ENCODE measurements around the gene CD79B. TPM values are rescaled to one million over a fixed set of nuclear protein-coding genes. Genes with fewer than 3 reads are reported as not detected.
A peak's percentile ranks its signal among the peaks of the same experiment; 100 is the strongest.

The CD79B gene
- polyA plus RNA-seq, 1 donor (not counting 4 experiments of a cell fraction or from before 2014, with no cell fraction given) = 0.07 TPM

GRCh38 chr17:63962298-63962744 lies 30.2 kb upstream of the CD79B start:
- H3K27me3 ChIP-seq (ENCODE audit: control insufficient read depth, extremely low read depth, insufficient read depth, low read length) = peaks cover 10% of the 10 kb centered on the region
- H3K36me3 ChIP-seq (ENCODE audit: control insufficient read depth in 2 of 2, extremely low read depth in 1 of 2, insufficient read depth in 2 of 2, low read length in 2 of 2) = no peaks in the 10 kb centered on the region
- no peaks in the 10 kb centered on the region for H3K9me1 ChIP-seq (ENCODE audit: control insufficient read depth, extremely low read depth, insufficient read depth, low read length)
- H2AFZ ChIP-seq (ENCODE audit: control insufficient read depth, low read length) = no peak overlapping the region
- H4K20me1 ChIP-seq (ENCODE audit: control insufficient read depth, extremely low read depth, insufficient read depth, low read length) = no peaks in the 10 kb centered on the region
- no peak overlapping the region for H3K9ac ChIP-seq (ENCODE audit: control insufficient read depth, extremely low read depth, insufficient read depth, low read length)
- H3K27ac ChIP-seq (ENCODE audit: control insufficient read depth, insufficient read depth, low read length) = no peak overlapping the region
- no peak for FAIRE-seq
- no peak overlapping the region for H3K4me2 ChIP-seq (ENCODE audit: control insufficient read depth, extremely low read depth, insufficient read depth, low read depth, low read length)
- no peaks in the 10 kb centered on the region for H3K79me2 ChIP-seq (ENCODE audit: control insufficient read depth, insufficient read depth, low read length)
- H3K4me3 ChIP-seq (ENCODE audit: control insufficient read depth in 2 of 3, extremely low read depth in 1 of 3, insufficient read depth in 2 of 3, low read depth in 1 of 3, low read length in 3 of 3) = no peak overlapping the region
- no peak for DNase-seq (ENCODE audit: low read depth, low spot score)
- no peaks in the 10 kb centered on the region for H3K9me3 ChIP-seq (ENCODE audit: control insufficient read depth, low read depth, low read length)
- TF ChIP-seq EZH2 (IDR thresholded peaks at IDR 0.05; ENCODE audit: low read length) (no peak), CTCF (optimal IDR thresholded peaks at IDR 0.05 in 1 of 3, IDR thresholded peaks at IDR 0.05 in 1 of 3, conservative IDR thresholded peaks at IDR 0.05 in 1 of 3; ENCODE audit: extremely low read depth in 1 of 3, insufficient read depth in 2 of 3, low read length in 3 of 3) (no peak)
- dilution Hi-C loops (cut with MboI; ENCODE audit: extremely low pct_ligation_motif_present, low sequenced_read_pairs) = no loop called here
- peaks cover 2% of the 10 kb centered on the region for H3K4me1 ChIP-seq (ENCODE audit: control insufficient read depth, extremely low read depth, insufficient read depth, low read length)

GRCh38 chr17:63961355-63962212 lies 29.5 kb upstream of the CD79B start:
- no peaks in the 10 kb centered on the region for H4K20me1 ChIP-seq (ENCODE audit: control insufficient read depth, extremely low read depth, insufficient read depth, low read length)
- TF ChIP-seq EZH2 (IDR thresholded peaks at IDR 0.05; ENCODE audit: low read length) (no peak), CTCF (optimal IDR thresholded peaks at IDR 0.05 in 1 of 3, IDR thresholded peaks at IDR 0.05 in 1 of 3, conservative IDR thresholded peaks at IDR 0.05 in 1 of 3; ENCODE audit: extremely low read depth in 1 of 3, insufficient read depth in 2 of 3, low read length in 3 of 3) (no peak)
- dilution Hi-C loops (cut with MboI; ENCODE audit: extremely low pct_ligation_motif_present, low sequenced_read_pairs) = no loop called here
- H3K9ac ChIP-seq (ENCODE audit: control insufficient read depth, extremely low read depth, insufficient read depth, low read length) = no peak overlapping the region
- peak overlapping the region; percentile 41 for H3K4me2 ChIP-seq (ENCODE audit: control insufficient read depth, extremely low read depth, insufficient read depth, low read depth, low read length)
- H3K4me3 ChIP-seq (ENCODE audit: control insufficient read depth in 2 of 3, extremely low read depth in 1 of 3, insufficient read depth in 2 of 3, low read depth in 1 of 3, low read length in 3 of 3) = no peak overlapping the region
- peaks cover 10% of the 10 kb centered on the region for H3K27me3 ChIP-seq (ENCODE audit: control insufficient read depth, extremely low read depth, insufficient read depth, low read length)
- DNase-seq (ENCODE audit: low read depth, low spot score) = peak; percentile 41
- H3K27ac ChIP-seq (ENCODE audit: control insufficient read depth, insufficient read depth, low read length) = no peak overlapping the region
- H3K9me3 ChIP-seq (ENCODE audit: control insufficient read depth, low read depth, low read length) = no peaks in the 10 kb centered on the region
- no peaks in the 10 kb centered on the region for H3K79me2 ChIP-seq (ENCODE audit: control insufficient read depth, insufficient read depth, low read length)
- no peak for FAIRE-seq
- H2AFZ ChIP-seq (ENCODE audit: control insufficient read depth, low read length) = no peak overlapping the region
- no peaks in the 10 kb centered on the region for H3K36me3 ChIP-seq (ENCODE audit: control insufficient read depth in 2 of 2, extremely low read depth in 1 of 2, insufficient read depth in 2 of 2, low read length in 2 of 2)
- no peaks in the 10 kb centered on the region for H3K9me1 ChIP-seq (ENCODE audit: control insufficient read depth, extremely low read depth, insufficient read depth, low read length)
- H3K4me1 ChIP-seq (ENCODE audit: control insufficient read depth, extremely low read depth, insufficient read depth, low read length) = peaks cover 2% of the 10 kb centered on the region

Data from keratinocyte (primary cell).